GM19193 (cell line): ENCODE measurements around the gene SRRM4.

Experiments
- POLR2A ChIP-seq: IDR thresholded peaks from 4 replicates; pipeline ENCODE4 v1.6.1; 2011; ENCODE audit not compliant: insufficient read depth, insufficient read length; ENCODE audit errors: extremely low read depth

SRRM4 gene

DNA sequence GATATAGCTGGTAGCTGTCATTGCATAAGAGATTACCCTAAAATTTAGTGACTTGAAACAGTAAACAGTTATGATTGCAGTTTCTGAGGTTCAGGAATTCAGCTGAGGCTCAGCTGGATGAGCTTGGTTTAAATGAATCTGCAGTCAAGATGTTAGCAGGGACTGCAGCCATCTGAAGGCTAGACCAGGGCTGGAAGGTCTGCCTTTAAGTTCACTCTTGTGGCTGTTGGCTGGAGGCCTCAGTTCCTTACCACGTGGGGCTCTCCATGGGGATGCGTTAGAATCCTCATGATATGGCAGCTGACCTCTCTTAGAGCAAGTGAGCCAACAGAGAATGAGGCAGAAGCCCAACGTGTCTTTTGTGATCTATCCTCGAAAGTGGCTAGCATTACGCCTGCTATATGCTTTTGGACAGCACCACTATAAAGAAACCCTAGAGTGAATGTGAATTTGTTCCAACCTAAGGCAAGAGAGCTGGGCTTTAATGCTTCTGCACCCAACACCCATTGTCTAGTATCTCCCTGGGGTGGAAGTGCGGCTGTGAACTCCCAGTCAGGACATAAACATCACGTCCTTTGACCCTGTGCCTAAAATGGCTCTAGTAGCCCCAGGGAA, 223.4 kb downstream of the SRRM4 start:
- no peak for TF ChIP-seq POLR2A

DNA sequence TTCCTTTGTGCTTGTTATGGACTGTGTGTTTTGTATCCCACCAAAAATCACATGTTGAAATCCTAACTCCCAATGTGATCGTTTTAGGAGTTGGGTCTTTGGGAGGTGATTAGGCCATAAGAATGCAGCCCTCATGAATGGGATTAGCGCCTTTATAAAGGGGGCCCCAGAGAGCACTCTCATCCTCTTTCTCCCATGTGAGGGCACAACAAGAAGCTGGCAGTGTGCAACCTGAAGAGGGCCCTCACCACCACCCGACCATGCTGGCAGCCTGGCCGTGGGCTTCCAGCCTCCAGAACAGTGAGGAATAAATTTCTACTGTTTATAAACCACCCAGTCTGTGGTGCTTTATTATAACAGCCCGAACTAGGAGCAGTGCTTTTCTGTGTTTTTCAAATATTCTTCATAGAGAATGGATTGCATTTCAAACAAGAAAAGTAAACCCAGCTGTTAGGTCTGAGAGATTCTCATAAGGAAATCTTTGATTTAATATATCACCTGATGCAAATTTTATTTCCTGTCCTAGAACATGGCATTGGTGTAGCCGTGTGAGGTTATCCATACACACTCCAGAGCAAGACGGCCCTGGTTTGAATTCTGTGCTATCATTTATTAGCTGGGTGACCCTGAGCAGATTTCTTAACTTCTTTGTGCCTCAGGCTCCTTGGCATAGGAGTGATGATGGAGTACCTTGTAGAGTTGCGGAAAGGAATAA, 225.2 kb downstream of the SRRM4 start:
- no peak for TF ChIP-seq POLR2A

DNA sequence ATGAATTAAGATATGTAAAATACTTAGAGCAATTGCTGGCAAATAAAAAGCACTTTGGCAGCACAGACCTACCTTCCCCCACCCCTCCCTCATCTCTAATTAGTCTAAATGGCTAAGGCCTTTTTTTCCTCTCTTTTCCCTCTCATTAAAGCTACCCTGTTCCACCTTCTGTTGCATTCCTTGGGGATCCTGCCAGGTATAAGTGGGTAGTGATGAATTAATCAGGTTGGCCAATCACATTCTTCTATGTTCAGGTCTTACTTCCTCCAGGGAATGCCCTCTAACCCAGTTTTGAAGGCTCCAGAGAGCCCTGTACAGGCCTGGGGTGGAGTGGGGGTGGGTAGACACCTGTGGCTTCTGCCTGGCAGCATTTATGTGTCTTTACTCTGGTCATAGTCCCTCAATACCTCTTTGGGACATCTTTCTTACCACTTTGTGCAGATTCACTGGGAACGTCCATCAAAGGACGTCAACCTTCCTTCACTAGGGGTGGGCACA, 225.8 kb downstream of the SRRM4 start:
- TF ChIP-seq POLR2A = no peak

DNA sequence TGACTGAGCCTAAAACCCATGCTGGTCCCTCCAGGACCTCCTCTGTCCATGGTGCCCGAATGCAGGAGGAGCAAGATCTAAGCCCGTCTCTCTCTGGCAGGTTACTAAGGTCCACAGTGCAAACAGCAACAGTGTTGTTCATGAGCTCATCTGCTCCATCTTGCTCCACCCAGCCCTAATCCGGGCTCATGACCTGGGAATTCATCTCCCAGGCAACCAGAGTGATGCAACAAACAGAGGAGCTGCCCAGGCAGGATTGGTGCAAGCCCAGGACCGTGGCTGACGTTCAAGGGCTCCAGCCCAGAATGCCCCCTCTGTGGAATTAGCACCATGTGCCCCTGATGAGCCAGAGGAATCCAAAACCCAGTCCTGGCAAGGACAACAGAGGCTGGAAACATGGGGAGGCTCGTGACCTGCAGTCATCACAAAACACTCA, 227.3 kb downstream of the SRRM4 start:
- no peak for TF ChIP-seq POLR2A

DNA sequence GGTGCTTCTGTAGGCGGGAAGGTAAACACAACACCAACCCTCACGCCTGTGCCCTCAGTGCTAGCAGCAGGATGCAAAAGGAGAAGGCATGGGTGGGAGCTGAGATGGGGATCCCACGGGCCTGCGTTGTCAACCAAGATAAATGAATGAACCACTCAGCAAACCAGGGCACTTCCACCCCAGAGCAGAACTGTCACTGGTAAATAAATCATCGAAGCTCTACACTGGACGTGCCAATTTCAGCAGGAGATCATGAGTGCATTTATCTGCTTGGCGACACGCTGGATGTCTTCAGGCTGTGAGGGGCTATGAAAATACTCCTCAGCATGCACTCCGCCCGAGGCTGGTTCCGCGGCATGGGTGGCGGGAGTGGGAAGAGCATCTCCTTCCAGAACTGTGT, 230.5 kb downstream of the SRRM4 start:
- no peak for TF ChIP-seq POLR2A
